Fibroblast of lung (primary cell): ENCODE results near the gene AFG3L2.

Source experiments
- EZH2 ChIP-seq: IDR thresholded peaks from 2 replicates; pipeline ENCODE4 v1.5.1; 2012; ENCODE audit warnings: low read length, control low read depth, mild to moderate bottlenecking; ENCODE audit errors: missing control alignments
- TF ChIP-seq, protein P1 (sequence below), 2 donors: IDR thresholded peaks in 1 of 2; conservative IDR thresholded peaks in 1 of 2; 1 replicate in 1 of 2; 2 replicates in 1 of 2; pipeline ENCODE4 v1.5.1; 2011 to 2012; ENCODE audit warnings: low read length in 2 of 2, control low read depth in 1 of 2, inconsistent platforms in 1 of 2, low read depth in 1 of 2, mild to moderate bottlenecking in 1 of 2

GRCh38 chr18:12371590-12371989, 5.4 kb downstream of the AFG3L2 start:
- TF ChIP-seq, protein P1, sequence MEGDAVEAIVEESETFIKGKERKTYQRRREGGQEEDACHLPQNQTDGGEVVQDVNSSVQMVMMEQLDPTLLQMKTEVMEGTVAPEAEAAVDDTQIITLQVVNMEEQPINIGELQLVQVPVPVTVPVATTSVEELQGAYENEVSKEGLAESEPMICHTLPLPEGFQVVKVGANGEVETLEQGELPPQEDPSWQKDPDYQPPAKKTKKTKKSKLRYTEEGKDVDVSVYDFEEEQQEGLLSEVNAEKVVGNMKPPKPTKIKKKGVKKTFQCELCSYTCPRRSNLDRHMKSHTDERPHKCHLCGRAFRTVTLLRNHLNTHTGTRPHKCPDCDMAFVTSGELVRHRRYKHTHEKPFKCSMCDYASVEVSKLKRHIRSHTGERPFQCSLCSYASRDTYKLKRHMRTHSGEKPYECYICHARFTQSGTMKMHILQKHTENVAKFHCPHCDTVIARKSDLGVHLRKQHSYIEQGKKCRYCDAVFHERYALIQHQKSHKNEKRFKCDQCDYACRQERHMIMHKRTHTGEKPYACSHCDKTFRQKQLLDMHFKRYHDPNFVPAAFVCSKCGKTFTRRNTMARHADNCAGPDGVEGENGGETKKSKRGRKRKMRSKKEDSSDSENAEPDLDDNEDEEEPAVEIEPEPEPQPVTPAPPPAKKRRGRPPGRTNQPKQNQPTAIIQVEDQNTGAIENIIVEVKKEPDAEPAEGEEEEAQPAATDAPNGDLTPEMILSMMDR (conservative IDR thresholded peaks at IDR 0.05 in 1 of 2, IDR thresholded peaks at IDR 0.05 in 1 of 2; ENCODE audit: low read depth in 1 of 2, low read length in 2 of 2): no peak
- TF ChIP-seq EZH2: no peak
